Gastrocnemius medialis (tissue), 4 donors: Measurements from ENCODE around the gene RASSF4. TPM values are rescaled to one million over a fixed set of nuclear protein-coding genes. Genes with fewer than 3 reads are reported as not detected.

Source experiments
- ATAC-seq, 2 donors: fragments of 150-250 bp; one replicate each; pipeline ENCODE4 v1.9.1; 2016
- DNase-seq, 2 donors: peaks; one replicate each; pipeline ENCODE4 v3.0.0-alpha.2; 2019
- H3K27ac ChIP-seq, 4 donors: fragments of 200-600 bp; sonication (generic); 1 replicate in 1 of 4; 2 replicates in 3 of 4; pipeline ENCODE4 v1.5.1; 2016 to 2018; ENCODE audit warnings: mild to moderate bottlenecking in 2 of 4, moderate library complexity in 1 of 4
- H3K27me3 ChIP-seq, 3 donors: fragments of 200-600 bp; sonication (generic) in 2 of 3; 1 replicate in 1 of 3; 2 replicates in 2 of 3; pipeline versions ENCODE4 v1.5.1 to v1.6.0; 2016 to 2019; ENCODE audit warnings: mild to moderate bottlenecking in 1 of 3, moderate library complexity in 1 of 3
- H3K36me3 ChIP-seq, 2 donors: fragments of 200-600 bp; sonication (generic) in 1 of 2; one replicate each; pipeline ENCODE4 v1.5.1; 2017 to 2018
- H3K4me1 ChIP-seq, 2 donors: fragments of 200-600 bp; sonication (generic) in 1 of 2; one replicate each; pipeline ENCODE4 v1.5.1; 2016 to 2017; ENCODE audit warnings: mild to moderate bottlenecking in 2 of 2
- H3K4me3 ChIP-seq, 4 donors: fragments of 200-600 bp; sonication (generic) in 3 of 4; 1 replicate in 1 of 4; 2 replicates in 3 of 4; pipeline ENCODE4 v1.5.1; 2016 to 2019; ENCODE audit warnings: mild to moderate bottlenecking in 2 of 4
- H3K9me3 ChIP-seq, 3 donors: fragments of 200-600 bp; sonication (generic) in 2 of 3; 1 replicate in 1 of 3; 2 replicates in 2 of 3; pipeline ENCODE4 v1.5.1; 2016 to 2019
- POLR2A ChIP-seq, 2 donors: fragments of 450-650 bp; IDR thresholded peaks; one replicate each; pipeline ENCODE4 v1.6.1; 2017; ENCODE audit warnings: antibody characterized with exemption in 2 of 2, mild to moderate bottlenecking in 2 of 2, moderate library complexity in 2 of 2
- in situ Hi-C, 4 donors: fragments of 200-750 bp; cut with MboI; loops; one replicate each; pipeline versions ENCODE4 v1.15.0 to v1.8.0; 2017; ENCODE audit warnings: low sequenced_read_pairs in 4 of 4
- intact Hi-C: fragments of 100-400 bp; cut with DNase I; formaldehyde crosslinking; loops from one replicate; pipeline ENCODE4 v1.15.1; 2023; ENCODE audit warnings: low total_unique reads
- total RNA-seq, 4 donors: library from RNA; depleted of rRNA; stranded (reverse); fragments of >200 nt; gene quantifications; one replicate each; pipeline versions ENCODE4 v1.1.0 to v1.2.3, GENCODE V29; 2016
- TF ChIP-seq, protein P1 (sequence below), 5 experiments: fragments of 450-650 bp in 3 of 5; fragments of 200-600 bp in 2 of 5; sonication (generic) in 2 of 5; IDR thresholded peaks in 4 of 5; conservative IDR thresholded peaks in 1 of 5; 1 replicate in 4 of 5; 2 replicates in 1 of 5; pipeline ENCODE4 v1.5.1; 2016 to 2019; ENCODE audit warnings: antibody characterized with exemption in 5 of 5, mild to moderate bottlenecking in 3 of 5, moderate library complexity in 3 of 5

Gene RASSF4
- total RNA-seq, 4 donors from 2014 or later, result 9.4 to 39.7 (median 24.0) TPM

DNA sequence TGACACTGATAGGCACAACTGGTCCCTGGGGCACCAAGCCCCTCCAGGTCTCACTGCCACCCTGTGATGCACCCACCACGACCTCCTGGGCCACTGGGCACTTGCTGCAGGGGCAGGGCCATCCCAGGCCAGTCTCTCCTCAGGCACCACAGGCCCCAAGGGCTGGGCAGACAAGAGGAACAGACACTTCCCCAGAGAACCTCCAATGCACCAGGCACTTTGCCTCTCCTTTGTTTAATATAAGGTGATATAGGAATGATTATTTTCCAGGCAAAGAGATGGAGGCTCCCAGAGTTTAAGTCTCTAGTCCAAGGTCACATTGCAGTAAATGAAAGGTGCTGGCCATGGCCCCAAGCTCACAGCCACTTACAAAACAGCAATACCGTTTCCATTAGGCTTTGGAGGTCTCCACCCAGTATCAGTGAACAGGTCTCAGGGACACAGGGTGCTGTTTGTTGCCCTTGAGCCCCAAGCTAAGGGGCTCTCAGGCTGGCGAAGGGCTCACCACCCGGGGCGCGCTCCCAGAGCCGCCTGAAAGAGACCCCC lies 14.6 kb downstream of the RASSF4 start:
- Histone ChIP-seq H3K4me3 (peak overlapping the region; percentile 26 to 81 (median 66)), H3K9me3 (no peaks in the 10 kb centered on the region), H3K36me3 (peaks cover 0 to 14% of the 10 kb centered on the region in 2 donors), H3K4me1 (peaks cover 50 to 54% of the 10 kb centered on the region in 2 donors), H3K27me3 (no peaks in the 10 kb centered on the region), H3K27ac (peak overlapping the region; percentile 84 to 94 (median 90))
- DNase-seq (no peak), ATAC-seq (no peak)
- TF ChIP-seq, protein P1, sequence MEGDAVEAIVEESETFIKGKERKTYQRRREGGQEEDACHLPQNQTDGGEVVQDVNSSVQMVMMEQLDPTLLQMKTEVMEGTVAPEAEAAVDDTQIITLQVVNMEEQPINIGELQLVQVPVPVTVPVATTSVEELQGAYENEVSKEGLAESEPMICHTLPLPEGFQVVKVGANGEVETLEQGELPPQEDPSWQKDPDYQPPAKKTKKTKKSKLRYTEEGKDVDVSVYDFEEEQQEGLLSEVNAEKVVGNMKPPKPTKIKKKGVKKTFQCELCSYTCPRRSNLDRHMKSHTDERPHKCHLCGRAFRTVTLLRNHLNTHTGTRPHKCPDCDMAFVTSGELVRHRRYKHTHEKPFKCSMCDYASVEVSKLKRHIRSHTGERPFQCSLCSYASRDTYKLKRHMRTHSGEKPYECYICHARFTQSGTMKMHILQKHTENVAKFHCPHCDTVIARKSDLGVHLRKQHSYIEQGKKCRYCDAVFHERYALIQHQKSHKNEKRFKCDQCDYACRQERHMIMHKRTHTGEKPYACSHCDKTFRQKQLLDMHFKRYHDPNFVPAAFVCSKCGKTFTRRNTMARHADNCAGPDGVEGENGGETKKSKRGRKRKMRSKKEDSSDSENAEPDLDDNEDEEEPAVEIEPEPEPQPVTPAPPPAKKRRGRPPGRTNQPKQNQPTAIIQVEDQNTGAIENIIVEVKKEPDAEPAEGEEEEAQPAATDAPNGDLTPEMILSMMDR (IDR thresholded peaks at IDR 0.05 in 4 of 5, conservative IDR thresholded peaks at IDR 0.05 in 1 of 5), result no peak
- TF ChIP-seq POLR2A (IDR thresholded peaks at IDR 0.05), result no peak
- in situ Hi-C loops, result loop anchor here in 1 of 4 donors (5.0 kb wide), 1 partner anchor 42 kb away; no protein-coding TSS in a partner anchor
- intact Hi-C loops, result loop anchor here (10.0 kb wide), 1 partner anchor 99 kb away; no protein-coding TSS in a partner anchor

- in situ Hi-C loops, result loop anchor here in 3 of 4 donors (5.0 to 25.0 kb wide), 3 partner anchors 43 to 1563 kb away; partner anchors contain the start of gene HNRNPF (in 2 of the 3)
- peak; percentile 49 to 55 for ATAC-seq
- peaks cover 0 to 14% of the 10 kb centered on the region in 2 donors for H3K36me3 ChIP-seq
- no peaks in the 10 kb centered on the region for H3K9me3 ChIP-seq
- intact Hi-C loops, result loop anchor here (1.0 to 10.0 kb wide), 3 partner anchors 43 to 1568 kb away; partner anchors contain the start of gene HNRNPF
- peaks cover 50 to 54% of the 10 kb centered on the region in 2 donors for H3K4me1 ChIP-seq
- H3K4me3 ChIP-seq, result peak overlapping the region; percentile 46 to 81 (median 66)
- peak; percentile 64 to 78 for DNase-seq
- H3K27ac ChIP-seq, result peak overlapping the region; percentile 84 to 94 (median 90)
- TF ChIP-seq POLR2A (IDR thresholded peaks at IDR 0.05), result peak in 1 of 2 donors; percentile 10
- TF ChIP-seq, protein P1 (IDR thresholded peaks at IDR 0.05 in 4 of 5, conservative IDR thresholded peaks at IDR 0.05 in 1 of 5), result peak; percentile 83 to 99 (median 98)
- H3K27me3 ChIP-seq, result no peaks in the 10 kb centered on the region
These were observed 15.2 kb downstream of the RASSF4 start for GRCh38 chr10:44974628-44975430.

GRCh38 chr10:44975431-44976331 lies 16.1 kb downstream of the RASSF4 start:
- Histone ChIP-seq H3K4me1 (peaks cover 55 to 56% of the 10 kb centered on the region in 2 donors), H3K27me3 (no peaks in the 10 kb centered on the region), H3K36me3 (peaks cover 0 to 14% of the 10 kb centered on the region in 2 donors), H3K27ac (peak overlapping the region; percentile 84 to 94 (median 90)), H3K9me3 (no peaks in the 10 kb centered on the region), H3K4me3 (peak overlapping the region; percentile 65 to 83 (median 80))
- peak in 1 of 2 donors; percentile 51 for DNase-seq
- in situ Hi-C loops, result loop anchor here in 3 of 4 donors (5.0 to 25.0 kb wide), 3 partner anchors 43 to 1563 kb away; partner anchors contain the start of gene HNRNPF (in 2 of the 3)
- ATAC-seq, result no peak
- TF ChIP-seq, protein P1 (IDR thresholded peaks at IDR 0.05 in 4 of 5, conservative IDR thresholded peaks at IDR 0.05 in 1 of 5), result no peak
- TF ChIP-seq POLR2A (IDR thresholded peaks at IDR 0.05), result peak in 1 of 2 donors; percentile 10
- intact Hi-C loops, result loop anchor here (1.0 to 10.0 kb wide), 3 partner anchors 43 to 1568 kb away; partner anchors contain the start of gene HNRNPF
